H1 (cell line): ENCODE measurements around the gene FRMD6.

Experiments used
- BRCA1 ChIP-seq: IDR thresholded peaks from 2 replicates; pipeline ENCODE4 v1.6.1; 2012; ENCODE audit warnings: low read depth, low read length, improper control_type of control experiment
- CBX8 ChIP-seq: fragments of 300-800, 300-1000 bp; sonication (generic); IDR thresholded peaks from 2 replicates; pipeline ENCODE4 v1.7.1; 2016; ENCODE audit warnings: low read depth, low read length, borderline replicate concordance
- CHD1 ChIP-seq: IDR thresholded peaks from 2 replicates; pipeline ENCODE4 v1.6.1; 2012; ENCODE audit warnings: low read depth, low read length, improper control_type of control experiment
- CHD2 ChIP-seq: IDR thresholded peaks from 2 replicates; pipeline ENCODE4 v1.6.1; 2012; ENCODE audit warnings: low read length, improper control_type of control experiment
- CREB1 ChIP-seq: IDR thresholded peaks from 2 replicates; pipeline ENCODE4 v1.6.1; 2012; ENCODE audit warnings: inconsistent platforms
- EP300 ChIP-seq, 2 experiments: IDR thresholded peaks; 1 replicate in 1 of 2; 2 replicates in 1 of 2; pipeline ENCODE4 v1.6.1; 2011 to 2012; ENCODE audit warnings: low read depth in 2 of 2, low read length in 2 of 2, mild to moderate bottlenecking in 2 of 2, borderline replicate concordance in 1 of 2, inconsistent platforms in 1 of 2, moderate library complexity in 1 of 2
- EZH2 ChIP-seq: fragments of 200-600 bp; sonication (generic); IDR thresholded peaks from 2 replicates; pipeline ENCODE4 v1.7.1; 2012; ENCODE audit warnings: low read depth, mild to moderate bottlenecking, moderate library complexity, low read length, inconsistent platforms; ENCODE audit not compliant: severe bottlenecking
- JUND ChIP-seq: IDR thresholded peaks from 2 replicates; pipeline ENCODE4 v1.6.1; 2011; ENCODE audit warnings: mild to moderate bottlenecking, improper control_type of control experiment, low read length
- POU5F1 ChIP-seq: IDR thresholded peaks from 2 replicates; pipeline ENCODE4 v1.6.1; 2011; ENCODE audit warnings: low read depth, mild to moderate bottlenecking, low read length, moderate library complexity
- SRF ChIP-seq: IDR thresholded peaks from 2 replicates; pipeline ENCODE4 v1.6.1; 2011; ENCODE audit warnings: mild to moderate bottlenecking, low read depth, low read length, moderate library complexity
- YY1 ChIP-seq: IDR thresholded peaks from 2 replicates; pipeline ENCODE4 v1.6.1; 2011; ENCODE audit warnings: low read depth, mild to moderate bottlenecking, low read length
- TF ChIP-seq, protein P1 (sequence below): IDR thresholded peaks from 2 replicates; pipeline ENCODE4 v1.6.1; 2011; ENCODE audit warnings: low read length, improper control_type of control experiment
- TF ChIP-seq, protein P2 (sequence below), 3 experiments: IDR thresholded peaks; 1 replicate in 2 of 3; 2 replicates in 1 of 3; pipeline versions ENCODE4 v1.5.1 to v1.6.1; 2011; ENCODE audit warnings: low read length in 3 of 3, mild to moderate bottlenecking in 3 of 3, inconsistent platforms in 2 of 3, low read depth in 1 of 3, moderate library complexity in 1 of 3; ENCODE audit not compliant: insufficient read depth in 1 of 3; ENCODE audit errors: control extremely low read depth in 1 of 3

DNA sequence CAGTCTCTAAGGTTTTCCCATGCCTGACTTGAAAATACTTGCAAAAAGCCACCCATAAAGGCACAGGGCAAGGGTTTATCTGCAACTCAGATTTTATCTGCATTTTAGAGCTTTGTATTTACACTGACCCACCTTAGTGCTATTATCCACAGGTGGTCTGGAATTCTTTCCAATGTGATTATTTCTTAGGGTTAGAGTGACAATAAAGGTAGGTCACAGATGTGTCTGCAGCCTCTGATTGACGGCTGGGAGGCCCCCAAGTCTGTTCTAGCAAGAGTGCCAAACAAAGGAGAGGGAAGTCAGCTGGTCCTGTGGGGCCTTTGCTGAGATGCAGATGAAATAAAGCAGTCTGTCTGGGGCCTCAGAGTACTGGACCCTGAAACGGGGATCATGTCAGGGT, 64.0 kb downstream of the FRMD6 start:
- TF ChIP-seq POU5F1 (no peak), CHD2 (no peak), CBX8 (no peak), SRF (no peak), EP300 (IDR thresholded peaks at IDR 0.05; ENCODE audit: borderline replicate concordance in 1 of 2, low read depth in 2 of 2, low read length in 2 of 2) (no peak), JUND (no peak), YY1 (no peak), EZH2 (no peak), BRCA1 (no peak), CREB1 (no peak), CHD1 (no peak)
- TF ChIP-seq, protein P1, sequence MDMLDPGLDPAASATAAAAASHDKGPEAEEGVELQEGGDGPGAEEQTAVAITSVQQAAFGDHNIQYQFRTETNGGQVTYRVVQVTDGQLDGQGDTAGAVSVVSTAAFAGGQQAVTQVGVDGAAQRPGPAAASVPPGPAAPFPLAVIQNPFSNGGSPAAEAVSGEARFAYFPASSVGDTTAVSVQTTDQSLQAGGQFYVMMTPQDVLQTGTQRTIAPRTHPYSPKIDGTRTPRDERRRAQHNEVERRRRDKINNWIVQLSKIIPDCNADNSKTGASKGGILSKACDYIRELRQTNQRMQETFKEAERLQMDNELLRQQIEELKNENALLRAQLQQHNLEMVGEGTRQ, result no peak
- TF ChIP-seq, protein P2, sequence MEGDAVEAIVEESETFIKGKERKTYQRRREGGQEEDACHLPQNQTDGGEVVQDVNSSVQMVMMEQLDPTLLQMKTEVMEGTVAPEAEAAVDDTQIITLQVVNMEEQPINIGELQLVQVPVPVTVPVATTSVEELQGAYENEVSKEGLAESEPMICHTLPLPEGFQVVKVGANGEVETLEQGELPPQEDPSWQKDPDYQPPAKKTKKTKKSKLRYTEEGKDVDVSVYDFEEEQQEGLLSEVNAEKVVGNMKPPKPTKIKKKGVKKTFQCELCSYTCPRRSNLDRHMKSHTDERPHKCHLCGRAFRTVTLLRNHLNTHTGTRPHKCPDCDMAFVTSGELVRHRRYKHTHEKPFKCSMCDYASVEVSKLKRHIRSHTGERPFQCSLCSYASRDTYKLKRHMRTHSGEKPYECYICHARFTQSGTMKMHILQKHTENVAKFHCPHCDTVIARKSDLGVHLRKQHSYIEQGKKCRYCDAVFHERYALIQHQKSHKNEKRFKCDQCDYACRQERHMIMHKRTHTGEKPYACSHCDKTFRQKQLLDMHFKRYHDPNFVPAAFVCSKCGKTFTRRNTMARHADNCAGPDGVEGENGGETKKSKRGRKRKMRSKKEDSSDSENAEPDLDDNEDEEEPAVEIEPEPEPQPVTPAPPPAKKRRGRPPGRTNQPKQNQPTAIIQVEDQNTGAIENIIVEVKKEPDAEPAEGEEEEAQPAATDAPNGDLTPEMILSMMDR (IDR thresholded peaks at IDR 0.05; ENCODE audit: control extremely low read depth in 1 of 3, insufficient read depth in 1 of 3, low read depth in 1 of 3, low read length in 3 of 3), result no peak
